HCT116 (cell line): ENCODE data around the gene MSRB3. TPM values are rescaled to one million over a fixed set of nuclear protein-coding genes. Genes with fewer than 3 reads are reported as not detected.

Source experiments
- ATAC-seq: fragments of 200-7000 bp; cut with Tn5 transposase; 2 replicates; pipeline ENCODE4 v1.9.1; 2020; ENCODE audit warnings: mild to moderate bottlenecking, moderate library complexity
- BruUV-seq: library from RNA; stranded (reverse); fragments of 400-500 nt; replicated peaks from 2 replicates; lab custom pipeline; 2021; lab: Mats Ljungman, UMichigan
- CTCF ChIA-PET: fragments of 300-600 bp; sonication (Branson Sonifier 250); formaldehyde crosslinking; loops from one replicate; lab custom pipeline; 2021; ENCODE audit warnings: antibody characterized with exemption; lab: Charles Lee
- POLR2A ChIA-PET: fragments of 300-600, 350-600 bp; sonication (Branson Sonifier 250); formaldehyde crosslinking; loops from one replicate; lab custom pipeline; 2021; ENCODE audit warnings: antibody characterized with exemption; lab: Charles Lee
- RAD21 ChIA-PET, 2 experiments: fragments of 300-600 bp; sonication (Branson Sonifier 250); formaldehyde crosslinking; loops; one replicate each; lab custom pipeline; 2023; ENCODE audit warnings: low total read pairs in 2 of 2; ENCODE audit not compliant: uncharacterized antibody in 2 of 2, unreplicated experiment in 2 of 2, low non-redundant PET in 1 of 2; lab: Charles Lee
- DNase-seq: peaks from one replicate; pipeline ENCODE4 v3.0.0-alpha.2; 2010; ENCODE audit warnings: low read depth, low spot score
- H2AFZ ChIP-seq: fragments of 200-600 bp; shearing (Covaris generic), sonication (generic); 2 replicates; pipeline ENCODE4 v1.6.1; 2017; ENCODE audit warnings: low read depth, mixed run types, mixed read lengths, antibody characterized with exemption, low read length; ENCODE audit not compliant: poor library complexity, severe bottlenecking
- H3K27ac ChIP-seq: 2 replicates; pipeline ENCODE4 v1.5.1; 2012; ENCODE audit warnings: low read depth, low read length
- H3K27me3 ChIP-seq: fragments of 200-600 bp; sonication (generic); 2 replicates; pipeline ENCODE4 v1.6.1; 2016; ENCODE audit warnings: mixed run types, low read length, mixed read lengths; ENCODE audit not compliant: insufficient read depth
- H3K36me3 ChIP-seq, 2 experiments: fragments of 200-500 bp in 1 of 2; fragments of 200-600 bp in 1 of 2; sonication (Bioruptor generic) in 1 of 2; sonication (generic) in 1 of 2; 2 replicates each; pipeline versions ENCODE4 v1.5.1 to v1.6.1; 2014 to 2016; ENCODE audit warnings: low read length in 2 of 2, inconsistent platforms in 1 of 2, mixed read lengths in 1 of 2, mixed run types in 1 of 2; ENCODE audit not compliant: insufficient read depth in 2 of 2, control insufficient read depth in 1 of 2
- H3K4me1 ChIP-seq, 2 experiments: fragments of 200-600 bp in 1 of 2; sonication (generic) in 1 of 2; 2 replicates each; pipeline versions ENCODE4 v1.5.1 to v1.6.1; 2012 to 2017; ENCODE audit warnings: low read length in 2 of 2, inconsistent platforms in 1 of 2, mild to moderate bottlenecking in 1 of 2, mixed read lengths in 1 of 2, mixed run types in 1 of 2, moderate library complexity in 1 of 2; ENCODE audit not compliant: insufficient read depth in 2 of 2, control insufficient read depth in 1 of 2
- H3K4me2 ChIP-seq: fragments of 200-600 bp; sonication (generic); 2 replicates; pipeline ENCODE4 v1.6.1; 2017; ENCODE audit warnings: mixed run types, low read length, mixed read lengths
- H3K4me3 ChIP-seq, 2 experiments: fragments of 200-600 bp in 1 of 2; sonication (generic) in 1 of 2; replicated peaks in 1 of 2; 2 replicates each; pipeline ENCODE4 v1.5.1; 2011 to 2016; ENCODE audit warnings: low read length in 2 of 2, control low read depth in 1 of 2, low read depth in 1 of 2, mild to moderate bottlenecking in 1 of 2, mixed read lengths in 1 of 2, mixed run types in 1 of 2
- H3K79me2 ChIP-seq: fragments of 200-600 bp; sonication (generic); 2 replicates; pipeline ENCODE4 v1.6.1; 2017; ENCODE audit warnings: mild to moderate bottlenecking, mixed run types, low read length, moderate library complexity, mixed read lengths; ENCODE audit not compliant: insufficient read depth
- H3K9ac ChIP-seq: fragments of 200-600 bp; sonication (generic); 2 replicates; pipeline ENCODE4 v1.6.1; 2016; ENCODE audit warnings: low read length, mixed read lengths
- H3K9me2 ChIP-seq: fragments of 200-600 bp; sonication (generic), shearing (Covaris generic); 2 replicates; pipeline ENCODE4 v1.6.1; 2017; ENCODE audit warnings: mixed run types, mild to moderate bottlenecking, moderate library complexity; ENCODE audit not compliant: insufficient read depth
- H3K9me3 ChIP-seq, 2 experiments: fragments of 200-500 bp in 1 of 2; fragments of 200-600 bp in 1 of 2; sonication (Bioruptor generic) in 1 of 2; sonication (generic) in 1 of 2; 2 replicates each; pipeline ENCODE4 v1.6.1; 2014 to 2017; ENCODE audit warnings: low read length in 2 of 2, mixed read lengths in 2 of 2, inconsistent platforms in 1 of 2, low read depth in 1 of 2, mild to moderate bottlenecking in 1 of 2, mixed run types in 1 of 2, moderate library complexity in 1 of 2; ENCODE audit not compliant: control insufficient read depth in 1 of 2, insufficient read depth in 1 of 2
- H4K20me1 ChIP-seq: fragments of 200-600 bp; sonication (generic), shearing (Covaris generic); 2 replicates; pipeline ENCODE4 v1.6.1; 2017; ENCODE audit warnings: mixed run types, mild to moderate bottlenecking, moderate library complexity; ENCODE audit not compliant: insufficient read depth
- CEBPB ChIP-seq: IDR thresholded peaks from 2 replicates; pipeline ENCODE4 v1.6.1; 2012; ENCODE audit warnings: low read depth
- ELF1 ChIP-seq: IDR thresholded peaks from 2 replicates; pipeline ENCODE4 v1.6.1; 2012; ENCODE audit warnings: low read depth, borderline replicate concordance
- FOSL1 ChIP-seq: IDR thresholded peaks from 2 replicates; pipeline ENCODE4 v1.6.1; 2012; ENCODE audit warnings: low read depth
- JUND ChIP-seq: IDR thresholded peaks from 2 replicates; pipeline ENCODE4 v1.6.1; 2012
- POLR2AphosphoS5 ChIP-seq: IDR thresholded peaks from 2 replicates; pipeline ENCODE4 v1.6.1; 2011; ENCODE audit warnings: mild to moderate bottlenecking, low read depth, low read length, moderate library complexity
- RAD21 ChIP-seq: IDR thresholded peaks from 2 replicates; pipeline ENCODE4 v1.6.1; 2012; ENCODE audit warnings: low read depth, mild to moderate bottlenecking
- REST ChIP-seq: IDR thresholded peaks from 2 replicates; pipeline ENCODE4 v1.6.1; 2012; ENCODE audit warnings: low read depth
- SP1 ChIP-seq: IDR thresholded peaks from 2 replicates; pipeline ENCODE4 v1.6.1; 2012; ENCODE audit warnings: low read depth
- SRF ChIP-seq: IDR thresholded peaks from 2 replicates; pipeline ENCODE4 v1.6.1; 2012; ENCODE audit warnings: low read depth
- TCF7L2 ChIP-seq: IDR thresholded peaks from 2 replicates; pipeline ENCODE4 v1.7.0; 2011; ENCODE audit warnings: borderline replicate concordance, inconsistent platforms; ENCODE audit not compliant: insufficient read depth, insufficient read length; ENCODE audit errors: extremely low read depth
- intact Hi-C: fragments of 100-400 bp; cut with micrococcal nuclease; formaldehyde crosslinking; loops from 2 replicates; pipeline ENCODE4 v1.10.0; 2022
- total RNA-seq: library from RNA; stranded (reverse); gene quantifications from one replicate; pipeline ENCODE4 v1.2.1, GENCODE V29; 2021; ENCODE audit not compliant: unreplicated experiment
- TF ChIP-seq, protein P1 (sequence below), 3 experiments: fragments of 200-600 bp in 1 of 3; sonication (generic) in 1 of 3; IDR thresholded peaks in 2 of 3; conservative IDR thresholded peaks in 1 of 3; 2 replicates each; pipeline ENCODE4 v1.5.1; 2012 to 2017; ENCODE audit warnings: low read depth in 2 of 3, low read length in 2 of 3, antibody characterized with exemption in 1 of 3, borderline replicate concordance in 1 of 3, control low read depth in 1 of 3, mild to moderate bottlenecking in 1 of 3, mixed read lengths in 1 of 3, mixed run types in 1 of 3, moderate library complexity in 1 of 3; ENCODE audit not compliant: insufficient read depth in 1 of 3

Gene MSRB3
- total RNA-seq, 1 experiment from 2014 or later, result 8.2 TPM

DNA sequence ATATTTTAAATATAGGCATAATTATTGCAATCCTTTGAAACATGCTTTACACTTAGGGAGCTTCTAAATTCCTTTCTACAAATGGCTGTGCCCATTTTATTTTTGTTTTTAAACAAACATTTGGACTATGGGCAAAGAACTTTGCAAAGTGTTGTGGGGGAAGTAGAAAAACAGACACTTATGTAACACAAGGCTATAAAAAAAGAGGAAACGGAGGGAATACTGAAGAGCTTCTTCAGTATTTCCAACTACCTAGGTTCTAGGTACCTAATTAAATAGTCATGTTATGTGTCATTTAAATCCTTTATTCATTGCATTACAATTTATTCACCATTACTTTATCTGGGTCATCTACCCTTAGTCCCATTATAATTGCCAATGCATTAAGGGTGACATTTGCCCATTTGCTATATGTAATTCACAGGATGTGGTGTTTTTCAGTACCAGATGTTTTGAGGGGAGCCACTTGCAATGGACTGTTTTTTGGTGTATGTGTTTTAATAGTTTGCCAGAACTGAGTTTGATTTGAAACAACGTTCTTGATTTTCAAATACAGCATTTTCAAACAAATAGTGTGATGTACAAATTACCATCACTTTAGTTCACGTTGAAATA, 1.5 kb upstream of the MSRB3 start:
- no peaks in the 10 kb centered on the region for H4K20me1 ChIP-seq
- no peak for TF ChIP-seq REST
- no peak for TF ChIP-seq RAD21
- TF ChIP-seq JUND, result no peak
- TF ChIP-seq, protein P1, sequence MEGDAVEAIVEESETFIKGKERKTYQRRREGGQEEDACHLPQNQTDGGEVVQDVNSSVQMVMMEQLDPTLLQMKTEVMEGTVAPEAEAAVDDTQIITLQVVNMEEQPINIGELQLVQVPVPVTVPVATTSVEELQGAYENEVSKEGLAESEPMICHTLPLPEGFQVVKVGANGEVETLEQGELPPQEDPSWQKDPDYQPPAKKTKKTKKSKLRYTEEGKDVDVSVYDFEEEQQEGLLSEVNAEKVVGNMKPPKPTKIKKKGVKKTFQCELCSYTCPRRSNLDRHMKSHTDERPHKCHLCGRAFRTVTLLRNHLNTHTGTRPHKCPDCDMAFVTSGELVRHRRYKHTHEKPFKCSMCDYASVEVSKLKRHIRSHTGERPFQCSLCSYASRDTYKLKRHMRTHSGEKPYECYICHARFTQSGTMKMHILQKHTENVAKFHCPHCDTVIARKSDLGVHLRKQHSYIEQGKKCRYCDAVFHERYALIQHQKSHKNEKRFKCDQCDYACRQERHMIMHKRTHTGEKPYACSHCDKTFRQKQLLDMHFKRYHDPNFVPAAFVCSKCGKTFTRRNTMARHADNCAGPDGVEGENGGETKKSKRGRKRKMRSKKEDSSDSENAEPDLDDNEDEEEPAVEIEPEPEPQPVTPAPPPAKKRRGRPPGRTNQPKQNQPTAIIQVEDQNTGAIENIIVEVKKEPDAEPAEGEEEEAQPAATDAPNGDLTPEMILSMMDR (IDR thresholded peaks at IDR 0.05 in 2 of 3, conservative IDR thresholded peaks at IDR 0.05 in 1 of 3; ENCODE audit: borderline replicate concordance in 1 of 3, insufficient read depth in 1 of 3, low read depth in 2 of 3, low read length in 2 of 3), result no peak
- no peak for TF ChIP-seq ELF1
- TF ChIP-seq SRF, result no peak
- TF ChIP-seq POLR2AphosphoS5, result no peak
- TF ChIP-seq FOSL1, result no peak
- no peak for TF ChIP-seq TCF7L2
- no peak for TF ChIP-seq SP1
- no peak for TF ChIP-seq CEBPB
- TF ChIP-seq, all 23 proteins: peak for 0
- no peak overlapping the region for H2AFZ ChIP-seq
- H3K27me3 ChIP-seq, result no peaks in the 10 kb centered on the region
- ChIA-PET RAD21 (no interaction called here), CTCF (no interaction called here), POLR2A (no interaction called here)
- ATAC-seq, result no peak
- no peak overlapping the region for H3K9ac ChIP-seq
- H3K4me3 ChIP-seq, result no peak overlapping the region
- H3K4me2 ChIP-seq, result no peak overlapping the region
- intact Hi-C loops, result no loop called here
- no peak overlapping the region for H3K27ac ChIP-seq
- H3K79me2 ChIP-seq, result no peaks in the 10 kb centered on the region
- DNase-seq, result no peak
- BruUV-seq, result no TSS peak
- H3K36me3 ChIP-seq, result no peaks in the 10 kb centered on the region
- H3K9me3 ChIP-seq, result no peaks in the 10 kb centered on the region
- H3K4me1 ChIP-seq, result peaks cover 3 to 8% of the 10 kb centered on the region in 2 experiments; a peak in 2 of 4 replicates
- H3K9me2 ChIP-seq, result 0 out of 2 replicates have a peak, but pooled peaks cover 3% of the 10 kb centered on the region
